IMR-90 (cell line): ENCODE measurements around the gene LRP1B. TPM values are rescaled to one million over a fixed set of nuclear protein-coding genes. Genes with fewer than 3 reads are reported as not detected.

Experiments
- ATAC-seq: fragments of 200-7000 bp; cut with Tn5 transposase; 2 replicates; pipeline ENCODE4 v1.9.1; 2020; ENCODE audit warnings: low read depth, mild to moderate bottlenecking, moderate library complexity
- BruUV-seq: library from RNA; stranded (reverse); fragments of 400-500 nt; replicated peaks from 2 replicates; lab custom pipeline; 2021; lab: Mats Ljungman, UMichigan
- CTCF ChIA-PET: fragments of 300-600 bp; formaldehyde crosslinking; extraction: SDS; loops from one replicate; lab custom pipeline; 2021; ENCODE audit warnings: antibody characterized with exemption; lab: Yijun Ruan, JAX
- POLR2A ChIA-PET: fragments of 300-600 bp; sonication (Branson Sonifier 250); formaldehyde crosslinking; loops from one replicate; lab custom pipeline; 2022; ENCODE audit warnings: antibody characterized with exemption; ENCODE audit not compliant: unreplicated experiment; lab: Charles Lee
- DNase-seq: peaks from one replicate; pipeline ENCODE4 v3.0.0; 2013
- H2AFZ ChIP-seq: replicated peaks from 2 replicates; pipeline ENCODE3; 2013; ENCODE audit warnings: low read length, mild to moderate bottlenecking; ENCODE audit not compliant: poor library complexity
- H2AK5ac ChIP-seq: 2 replicates; pipeline ENCODE4 v1.6.1; 2013; ENCODE audit warnings: low read depth, low read length, inconsistent platforms
- H2AK9ac ChIP-seq: replicated peaks from 2 replicates; pipeline ENCODE3; 2013; ENCODE audit warnings: mild to moderate bottlenecking, low read depth, low read length, moderate library complexity; ENCODE audit not compliant: poor library complexity
- H2BK120ac ChIP-seq: 2 replicates; pipeline ENCODE4 v1.6.1; 2013; ENCODE audit warnings: low read depth, low read length, inconsistent platforms
- H2BK15ac ChIP-seq: 3 replicates; pipeline ENCODE4 v1.6.1; 2013; ENCODE audit warnings: low read depth, low read length, inconsistent platforms
- H2BK20ac ChIP-seq: 2 replicates; pipeline ENCODE4 v1.6.1; 2013; ENCODE audit warnings: low read depth, mild to moderate bottlenecking, inconsistent platforms, low read length, moderate library complexity
- H2BK5ac ChIP-seq: 2 replicates; pipeline ENCODE4 v1.6.1; 2013; ENCODE audit warnings: mild to moderate bottlenecking, low read depth, low read length, inconsistent platforms; ENCODE audit not compliant: poor library complexity, severe bottlenecking
- H3K14ac ChIP-seq: replicated peaks from 2 replicates; pipeline ENCODE4 v1.6.1; 2013; ENCODE audit warnings: low read depth, low read length, inconsistent platforms
- H3K18ac ChIP-seq: 2 replicates; pipeline ENCODE4 v1.6.1; 2013; ENCODE audit warnings: low read depth, low read length, control low read depth
- H3K23ac ChIP-seq: 2 replicates; pipeline ENCODE4 v1.6.1; 2013; ENCODE audit warnings: low read depth, low read length, inconsistent platforms
- H3K27ac ChIP-seq: 2 replicates; pipeline ENCODE4 v1.5.1; 2013; ENCODE audit warnings: mild to moderate bottlenecking, control low read depth, low read length; ENCODE audit not compliant: insufficient read depth
- H3K27me3 ChIP-seq: 2 replicates; pipeline ENCODE4 v1.6.1; 2013; ENCODE audit warnings: low read length; ENCODE audit not compliant: control insufficient read depth, insufficient read depth
- H3K36me3 ChIP-seq: 2 replicates; pipeline ENCODE4 v1.6.1; 2013; ENCODE audit warnings: low read length, mixed read lengths; ENCODE audit not compliant: control insufficient read depth, insufficient read depth
- H3K4ac ChIP-seq: 2 replicates; pipeline ENCODE4 v1.6.1; 2013; ENCODE audit warnings: low read depth, low read length, inconsistent platforms
- H3K4me1 ChIP-seq: 2 replicates; pipeline ENCODE4 v1.6.1; 2013; ENCODE audit warnings: low read length, mixed read lengths; ENCODE audit not compliant: control insufficient read depth, insufficient read depth
- H3K4me2 ChIP-seq: 2 replicates; pipeline ENCODE4 v1.6.1; 2013; ENCODE audit warnings: low read depth, mild to moderate bottlenecking, control low read depth, low read length, moderate library complexity
- H3K4me3 ChIP-seq: 2 replicates; pipeline ENCODE4 v1.5.1; 2013; ENCODE audit warnings: low read depth, mild to moderate bottlenecking, control low read depth, low read length, moderate library complexity; ENCODE audit not compliant: insufficient read depth
- H3K56ac ChIP-seq: 2 replicates; pipeline ENCODE4 v1.6.1; 2013; ENCODE audit warnings: low read length, inconsistent platforms; ENCODE audit not compliant: insufficient read depth; ENCODE audit errors: extremely low read depth
- H3K79me1 ChIP-seq, 2 experiments: 2 replicates each; pipeline ENCODE4 v1.6.1; 2013; ENCODE audit warnings: low read length in 2 of 2, inconsistent platforms in 1 of 2, low read depth in 1 of 2
- H3K9ac ChIP-seq: 2 replicates; pipeline ENCODE4 v1.6.1; 2013; ENCODE audit warnings: low read depth, low read length, control low read depth
- H3K9me1 ChIP-seq: 2 replicates; pipeline ENCODE4 v1.6.1; 2013; ENCODE audit warnings: low read length, inconsistent platforms; ENCODE audit not compliant: insufficient read depth
- H3K9me3 ChIP-seq: 2 replicates; pipeline ENCODE4 v1.6.1; 2013; ENCODE audit warnings: low read length; ENCODE audit not compliant: control insufficient read depth, insufficient read depth
- H4K20me1 ChIP-seq: 2 replicates; pipeline ENCODE4 v1.6.1; 2013; ENCODE audit warnings: low read length, inconsistent platforms; ENCODE audit not compliant: insufficient read depth
- H4K5ac ChIP-seq: 2 replicates; pipeline ENCODE4 v1.6.1; 2013; ENCODE audit warnings: mild to moderate bottlenecking, low read depth, low read length, control low read depth
- H4K8ac ChIP-seq, 2 experiments: 2 replicates each; pipeline ENCODE4 v1.6.1; 2013; ENCODE audit warnings: low read depth in 2 of 2, low read length in 2 of 2, control low read depth in 1 of 2, inconsistent platforms in 1 of 2
- H4K91ac ChIP-seq: 2 replicates; pipeline ENCODE4 v1.6.1; 2013; ENCODE audit warnings: low read depth, low read length, inconsistent platforms; ENCODE audit not compliant: insufficient read depth
- BHLHE40 ChIP-seq: fragments of 150-350 bp; IDR thresholded peaks from 2 replicates; pipeline ENCODE4 v1.6.1; 2016; ENCODE audit warnings: mild to moderate bottlenecking, low read depth, low read length
- CEBPB ChIP-seq: IDR thresholded peaks from 2 replicates; pipeline ENCODE4 v1.6.1; 2012; ENCODE audit warnings: low read depth, low read length, improper control_type of control experiment
- CHD1 ChIP-seq: IDR thresholded peaks from 2 replicates; pipeline ENCODE4 v1.6.1; 2012; ENCODE audit warnings: low read depth, low read length, improper control_type of control experiment
- CTCF ChIP-seq: conservative IDR thresholded peaks from 2 replicates; pipeline ENCODE4 v1.5.1; 2012; ENCODE audit warnings: mild to moderate bottlenecking, low read depth, low read length, improper control_type of control experiment
- ELK1 ChIP-seq: fragments of 150-350 bp; IDR thresholded peaks from 2 replicates; pipeline ENCODE4 v1.6.1; 2016; ENCODE audit warnings: low read depth, mild to moderate bottlenecking, low read length, moderate library complexity, borderline replicate concordance
- FOS ChIP-seq: fragments of 150-350 bp; IDR thresholded peaks from 2 replicates; pipeline ENCODE4 v1.6.1; 2016; ENCODE audit warnings: low read depth, low read length
- MAFK ChIP-seq: IDR thresholded peaks from 2 replicates; pipeline ENCODE4 v1.6.1; 2012; ENCODE audit warnings: low read depth, low read length, improper control_type of control experiment
- MAZ ChIP-seq: IDR thresholded peaks from 2 replicates; pipeline ENCODE4 v1.6.1; 2012; ENCODE audit warnings: low read depth, mild to moderate bottlenecking, low read length, improper control_type of control experiment, moderate library complexity, borderline replicate concordance
- MXI1 ChIP-seq: IDR thresholded peaks from 2 replicates; pipeline ENCODE4 v1.6.1; 2012; ENCODE audit warnings: low read depth, mild to moderate bottlenecking, low read length, moderate library complexity, borderline replicate concordance
- NFE2L2 ChIP-seq: fragments of 150-350 bp; IDR thresholded peaks from 2 replicates; pipeline ENCODE4 v1.6.1; 2016; ENCODE audit warnings: low read depth, mild to moderate bottlenecking, low read length
- POLR2A ChIP-seq: IDR thresholded peaks from 2 replicates; pipeline ENCODE4 v1.6.1; 2012; ENCODE audit warnings: mild to moderate bottlenecking, low read depth, low read length
- RAD21 ChIP-seq: IDR thresholded peaks from 2 replicates; pipeline ENCODE4 v1.6.1; 2012; ENCODE audit warnings: low read length, improper control_type of control experiment
- RCOR1 ChIP-seq: IDR thresholded peaks from 2 replicates; pipeline ENCODE4 v1.6.1; 2012; ENCODE audit warnings: mild to moderate bottlenecking, low read length, improper control_type of control experiment; ENCODE audit not compliant: insufficient replicate concordance
- RFX5 ChIP-seq: IDR thresholded peaks from 2 replicates; pipeline ENCODE4 v1.8.0; 2012; ENCODE audit warnings: low read depth, mild to moderate bottlenecking, low read length, moderate library complexity
- SMC3 ChIP-seq: fragments of 150-350 bp; IDR thresholded peaks from 2 replicates; pipeline ENCODE4 v1.6.1; 2016; ENCODE audit warnings: low read depth, mild to moderate bottlenecking, antibody characterized with exemption, low read length, moderate library complexity
- USF2 ChIP-seq: fragments of 150-350 bp; IDR thresholded peaks from 2 replicates; pipeline ENCODE4 v1.6.1; 2017; ENCODE audit warnings: mild to moderate bottlenecking, antibody characterized with exemption, low read length, low read depth
- WGBS, 2 experiments: methylation state at CpG; one replicate each; pipeline versions ENCODE4 v1.1.5 to v1.1.7; 2013; ENCODE audit warnings: missing lambda C conversion rate in 2 of 2; ENCODE audit not compliant: insufficient read length in 1 of 2; ENCODE audit errors: extremely low coverage in 2 of 2; 5-methylcytosine and 5-hydroxymethylcytosine counted together
- dilution Hi-C: fragments of 300-500 bp; cut with HindIII; formaldehyde crosslinking; loops from one replicate; pipeline ENCODE4 v1.14.3; 2018; ENCODE audit warnings: low sequenced_read_pairs; ENCODE audit not compliant: unreplicated experiment
- in situ Hi-C: fragments of 300-500 bp; cut with MboI; formaldehyde crosslinking; loops from 3 replicates; pipeline ENCODE4 v1.14.3; 2019; ENCODE audit warnings: low sequenced_read_pairs, inconsistent platforms, mixed read lengths
- intact Hi-C: fragments of 100-400 bp; cut with micrococcal nuclease; formaldehyde crosslinking; loops from 2 replicates; pipeline ENCODE4 v1.10.0; 2022
- polyA plus RNA-seq, 3 experiments: library from polyadenylated mRNA; depleted of rRNA; stranded (reverse); fragments of >200 nt; gene quantifications; 2 replicates each; pipeline ENCODE4 v1.2.3, GENCODE V29; 2012; ENCODE audit warnings: low replicate concordance in 1 of 3
- total RNA-seq: library from RNA; depleted of rRNA; stranded (reverse); fragments of >200 nt; gene quantifications from 2 replicates; pipeline ENCODE4 v1.2.3, GENCODE V29; 2012

LRP1B gene
- total and polyA plus RNA-seq, 2 of the 4 experiments (the other 2 are of a cell fraction): under 0.01 to 0.02 TPM

GRCh38 chr2:140593132-140593531 is 1537.7 kb downstream of the LRP1B start:
- H3K4me1 ChIP-seq: no peaks in the 10 kb centered on the region
- no peak overlapping the region for H3K9ac ChIP-seq
- DNase-seq (no peak), ATAC-seq (no peak)
- no peaks in the 10 kb centered on the region for H3K9me3 ChIP-seq
- H3K18ac ChIP-seq: no peak overlapping the region
- intact Hi-C loops (no loop called here), in situ Hi-C loops (no loop called here), dilution Hi-C loops (no loop called here)
- no peak overlapping the region for H2BK5ac ChIP-seq
- no TSS peak for BruUV-seq
- H3K9me1 ChIP-seq: no peaks in the 10 kb centered on the region
- no peak overlapping the region for H2BK120ac ChIP-seq
- no peak overlapping the region for H3K14ac ChIP-seq
- ChIA-PET POLR2A (no interaction called here), CTCF (no interaction called here)
- no peak overlapping the region for H4K5ac ChIP-seq
- no peak overlapping the region for H2AK5ac ChIP-seq
- no peak for TF ChIP-seq SMC3
- TF ChIP-seq BHLHE40: no peak
- no peak for TF ChIP-seq MXI1
- TF ChIP-seq FOS: no peak
- TF ChIP-seq RFX5: no peak
- TF ChIP-seq CHD1: no peak
- no peak for TF ChIP-seq MAFK
- no peak for TF ChIP-seq USF2
- no peak for TF ChIP-seq CEBPB
- TF ChIP-seq CTCF: no peak
- TF ChIP-seq POLR2A: no peak
- no peak for TF ChIP-seq ELK1
- no peak for TF ChIP-seq RAD21
- TF ChIP-seq RCOR1: no peak
- no peak for TF ChIP-seq MAZ
- no peak for TF ChIP-seq NFE2L2
- WGBS, 2 experiments: no CpG with 5 or more reads among the region's 1 CpG
- no peaks in the 10 kb centered on the region for H4K20me1 ChIP-seq
- no peak overlapping the region for H4K91ac ChIP-seq
- H3K56ac ChIP-seq: no peak overlapping the region
- no peak overlapping the region for H3K23ac ChIP-seq
- no peak overlapping the region for H2BK15ac ChIP-seq
- H3K27me3 ChIP-seq: no peaks in the 10 kb centered on the region
- H3K4me2 ChIP-seq: no peak overlapping the region
- H3K4ac ChIP-seq: no peak overlapping the region
- H3K27ac ChIP-seq: no peak overlapping the region
- no peak overlapping the region for H3K4me3 ChIP-seq
- no peaks in the 10 kb centered on the region for H3K36me3 ChIP-seq
- no peak overlapping the region for H2BK20ac ChIP-seq
- no peak overlapping the region for H2AFZ ChIP-seq
- H3K79me1 ChIP-seq: no peaks in the 10 kb centered on the region
- H2AK9ac ChIP-seq: no peak overlapping the region
- H4K8ac ChIP-seq: no peak overlapping the region
